ENCODE data around the gene CHRNB1. TPM values are rescaled to one million over a fixed set of nuclear protein-coding genes. Genes with fewer than 3 reads are reported as not detected.
A peak's percentile ranks its signal among the peaks of the same experiment; 100 is the strongest.

The CHRNB1 gene
- total RNA-seq, 2 donors from 2014 or later, result 2.6 to 8.8 TPM

DNA sequence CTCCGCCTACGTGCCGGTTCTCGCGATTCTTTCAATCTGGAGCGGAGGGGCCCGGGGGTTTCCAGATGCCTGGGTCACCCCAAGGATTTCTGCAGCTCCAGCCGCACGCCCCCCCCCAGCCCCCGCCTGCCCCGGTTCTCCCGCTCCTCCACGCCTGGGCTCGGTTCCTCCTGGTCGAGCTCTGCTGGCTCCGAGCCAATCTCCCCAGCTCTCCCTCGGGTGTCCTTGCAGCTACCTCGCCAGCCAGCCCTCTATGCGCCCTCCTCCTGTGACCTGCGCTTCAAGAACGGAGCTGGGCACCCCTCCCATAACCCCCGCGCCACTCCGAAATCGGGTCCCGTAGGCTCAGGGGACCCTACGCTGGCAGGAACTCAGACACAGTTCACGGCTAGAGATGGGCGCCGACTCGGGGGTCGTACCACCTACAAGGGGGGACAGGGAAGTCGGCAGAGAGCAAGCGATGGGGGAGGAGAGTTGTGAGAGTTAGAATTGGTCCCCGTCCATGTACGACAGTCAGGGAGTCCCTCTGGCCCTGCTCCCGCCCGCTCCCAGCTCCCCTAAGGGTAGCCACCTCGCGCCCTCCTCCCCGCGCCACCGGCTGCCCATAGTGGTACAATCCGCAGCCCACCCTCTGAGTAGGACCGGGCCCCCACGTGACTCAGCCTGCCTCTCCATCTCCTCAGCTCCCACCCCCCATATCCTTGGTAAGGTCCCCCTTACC, 4.6 kb upstream of the CHRNB1 start:
- Histone ChIP-seq H3K9me3 (no peaks in the 10 kb centered on the region), H3K27ac (no peak overlapping the region), H3K4me3 (no peak overlapping the region), H3K4me1 (peaks cover 53% of the 10 kb centered on the region), H3K36me3 (replicated peaks in 1 of 2; ENCODE audit: insufficient read depth in 1 of 2, low read depth in 2 of 2) (no peaks in the 10 kb centered on the region), H3K27me3 (no peaks in the 10 kb centered on the region)
- TF ChIP-seq, protein P1, sequence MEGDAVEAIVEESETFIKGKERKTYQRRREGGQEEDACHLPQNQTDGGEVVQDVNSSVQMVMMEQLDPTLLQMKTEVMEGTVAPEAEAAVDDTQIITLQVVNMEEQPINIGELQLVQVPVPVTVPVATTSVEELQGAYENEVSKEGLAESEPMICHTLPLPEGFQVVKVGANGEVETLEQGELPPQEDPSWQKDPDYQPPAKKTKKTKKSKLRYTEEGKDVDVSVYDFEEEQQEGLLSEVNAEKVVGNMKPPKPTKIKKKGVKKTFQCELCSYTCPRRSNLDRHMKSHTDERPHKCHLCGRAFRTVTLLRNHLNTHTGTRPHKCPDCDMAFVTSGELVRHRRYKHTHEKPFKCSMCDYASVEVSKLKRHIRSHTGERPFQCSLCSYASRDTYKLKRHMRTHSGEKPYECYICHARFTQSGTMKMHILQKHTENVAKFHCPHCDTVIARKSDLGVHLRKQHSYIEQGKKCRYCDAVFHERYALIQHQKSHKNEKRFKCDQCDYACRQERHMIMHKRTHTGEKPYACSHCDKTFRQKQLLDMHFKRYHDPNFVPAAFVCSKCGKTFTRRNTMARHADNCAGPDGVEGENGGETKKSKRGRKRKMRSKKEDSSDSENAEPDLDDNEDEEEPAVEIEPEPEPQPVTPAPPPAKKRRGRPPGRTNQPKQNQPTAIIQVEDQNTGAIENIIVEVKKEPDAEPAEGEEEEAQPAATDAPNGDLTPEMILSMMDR (IDR thresholded peaks at IDR 0.05), result no peak
- peak in 1 of 3 donors; percentile 1 for TF ChIP-seq POLR2A (IDR thresholded peaks at IDR 0.05)
- ATAC-seq, result no peak
- 9 to 26% methylated on average over 13 to 45 of the region's 46 CpGs for WGBS, 2 donors
- intact Hi-C loops (cut with DNase I), result loop anchor here (5.0 kb wide), 1 partner anchor 47 kb away; no protein-coding TSS in a partner anchor
- peak; percentile 65 to 82 (median 76) for DNase-seq

DNA sequence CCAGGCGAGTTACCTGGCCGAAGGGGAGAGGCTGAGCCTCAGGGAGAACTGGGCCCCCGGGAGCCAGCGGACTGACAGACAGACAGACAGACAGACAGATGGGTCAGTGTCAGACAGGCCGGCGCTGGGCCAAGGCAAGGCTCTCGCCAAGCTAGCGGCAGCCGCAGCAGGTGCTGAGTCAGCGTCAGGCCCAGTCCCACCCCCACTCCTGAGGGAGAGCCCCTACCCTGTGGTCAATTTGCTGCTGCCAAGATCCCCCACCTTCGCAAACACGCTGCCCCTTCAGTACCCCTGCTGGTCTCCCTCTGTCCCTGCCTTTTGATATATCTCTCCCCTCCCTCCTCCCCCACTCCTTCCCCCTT, 4.0 kb upstream of the CHRNB1 start:
- TF ChIP-seq POLR2A (IDR thresholded peaks at IDR 0.05), result no peak
- TF ChIP-seq, protein P1 (IDR thresholded peaks at IDR 0.05), result no peak
- Histone ChIP-seq H3K27ac (no peak overlapping the region), H3K9me3 (no peaks in the 10 kb centered on the region), H3K36me3 (replicated peaks in 1 of 2; ENCODE audit: insufficient read depth in 1 of 2, low read depth in 2 of 2) (no peaks in the 10 kb centered on the region), H3K27me3 (no peaks in the 10 kb centered on the region), H3K4me3 (no peak overlapping the region), H3K4me1 (peaks cover 54% of the 10 kb centered on the region)
- intact Hi-C loops (cut with DNase I), result loop anchor here (5.0 kb wide), 1 partner anchor 46 kb away; no protein-coding TSS in a partner anchor
- ATAC-seq (no peak), DNase-seq (peak in 1 of 4 donors; percentile 43)
- 23 to 42% methylated on average over 4 to 12 of the region's 12 CpGs for WGBS, 2 donors

- H3K4me1 ChIP-seq, result peaks cover 51% of the 10 kb centered on the region
- no peak overlapping the region for H3K4me3 ChIP-seq
- no peak for ATAC-seq
- no peaks in the 10 kb centered on the region for H3K27me3 ChIP-seq
- no peak for DNase-seq
- 81 to 84% methylated on average over 7 of the region's 7 CpGs for WGBS, 2 donors
- H3K36me3 ChIP-seq (replicated peaks in 1 of 2; ENCODE audit: insufficient read depth in 1 of 2, low read depth in 2 of 2), result no peaks in the 10 kb centered on the region
- H3K9me3 ChIP-seq, result no peaks in the 10 kb centered on the region
- TF ChIP-seq POLR2A (IDR thresholded peaks at IDR 0.05), result no peak
- TF ChIP-seq, protein P1 (IDR thresholded peaks at IDR 0.05), result no peak
- no peak overlapping the region for H3K27ac ChIP-seq
- intact Hi-C loops (cut with DNase I), result loop anchor here (5.0 kb wide), 1 partner anchor 46 kb away; no protein-coding TSS in a partner anchor
Measured at GRCh38 chr17:7441266-7441665, 3.6 kb upstream of the CHRNB1 start.

DNA sequence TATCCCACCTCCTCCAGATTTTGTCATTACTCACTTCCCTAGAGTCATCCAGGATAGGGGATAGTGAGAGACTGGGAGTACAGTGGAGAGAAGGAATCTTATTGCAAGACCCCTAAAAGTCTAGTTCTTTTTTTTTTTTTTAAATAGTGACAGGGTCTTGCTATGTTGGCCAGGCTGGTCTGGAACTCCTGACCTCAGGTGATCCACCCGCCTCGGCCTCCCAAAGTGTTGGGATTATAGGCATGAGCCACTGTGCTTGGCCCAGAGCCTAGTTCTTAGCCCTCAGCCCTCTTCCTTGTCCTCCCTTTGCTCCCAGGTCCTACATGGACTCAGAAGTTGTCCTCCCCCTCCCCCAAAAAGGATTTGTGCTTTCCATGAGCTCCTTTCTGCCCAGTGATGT, 2.7 kb upstream of the CHRNB1 start:
- H3K27ac ChIP-seq, result no peak overlapping the region
- ATAC-seq (no peak), DNase-seq (no peak)
- intact Hi-C loops (cut with DNase I), result loop anchor here (5.0 kb wide), 1 partner anchor 45 kb away; no protein-coding TSS in a partner anchor
- H3K4me3 ChIP-seq, result no peak overlapping the region
- H3K4me1 ChIP-seq, result peaks cover 42% of the 10 kb centered on the region
- H3K9me3 ChIP-seq, result no peaks in the 10 kb centered on the region
- no peaks in the 10 kb centered on the region for H3K36me3 ChIP-seq (replicated peaks in 1 of 2; ENCODE audit: insufficient read depth in 1 of 2, low read depth in 2 of 2)
- WGBS, 2 donors, result 91 to 92% methylated on average over 2 of the region's 2 CpGs
- no peaks in the 10 kb centered on the region for H3K27me3 ChIP-seq
- TF ChIP-seq, protein P1 (IDR thresholded peaks at IDR 0.05), result no peak
- TF ChIP-seq POLR2A (IDR thresholded peaks at IDR 0.05), result no peak

Data from body of pancreas (tissue), 4 donors.